ENCODE data around the gene LYL1.

The LYL1 gene

DNA sequence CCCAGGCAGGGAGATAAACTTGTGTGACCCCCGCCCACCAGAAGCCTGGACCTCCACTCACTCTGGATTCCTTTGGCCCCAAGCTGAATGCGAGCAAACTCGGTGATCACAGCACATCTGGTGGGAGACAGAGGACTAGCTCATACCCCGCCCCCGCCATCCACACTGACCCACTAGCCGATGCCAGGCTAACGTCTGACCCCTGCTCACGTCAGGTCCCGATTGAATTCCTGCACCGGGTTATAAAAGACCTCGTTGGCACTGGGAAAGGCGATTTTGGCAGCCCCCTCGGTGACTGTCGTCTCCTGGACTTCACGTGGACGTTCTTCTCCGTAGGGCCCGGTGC, 13.3 kb upstream of the LYL1 start:
- Histone ChIP-seq H3K79me2 (ENCODE audit: control insufficient read depth, low read length) (peaks cover 53% of the 10 kb centered on the region), H3K9me3 (ENCODE audit: control insufficient read depth, insufficient read depth, low read length) (no peaks in the 10 kb centered on the region), H4K20me1 (ENCODE audit: control insufficient read depth, insufficient read depth, low read depth, low read length) (peaks cover 16% of the 10 kb centered on the region; the same call in 1 of the 2 replicates), H3K27ac (ENCODE audit: low read depth, low read length) (peak overlapping the region; percentile 39), H3K4me3 (ENCODE audit: low read length) (peak overlapping the region; percentile 82), H3K4me1 (ENCODE audit: control insufficient read depth, low read length) (peaks cover 39% of the 10 kb centered on the region), H3K4me2 (ENCODE audit: low read length) (peak overlapping the region; percentile 71), H3K9me2 (replicated peaks; ENCODE audit: control insufficient read depth, low read length) (no peaks in the 10 kb centered on the region), H3K27me3 (ENCODE audit: control insufficient read depth, low read length) (no peaks in the 10 kb centered on the region), H3F3A (ENCODE audit: control insufficient read depth, insufficient read depth) (peaks cover 6% of the 10 kb centered on the region), H3K36me3 (ENCODE audit: control insufficient read depth, low read length) (peaks cover 39% of the 10 kb centered on the region)
- TF ChIP-seq EZH2phosphoT487 (IDR thresholded peaks at IDR 0.05; ENCODE audit: borderline replicate concordance, low read length), result no peak
- TF ChIP-seq, protein P1, sequence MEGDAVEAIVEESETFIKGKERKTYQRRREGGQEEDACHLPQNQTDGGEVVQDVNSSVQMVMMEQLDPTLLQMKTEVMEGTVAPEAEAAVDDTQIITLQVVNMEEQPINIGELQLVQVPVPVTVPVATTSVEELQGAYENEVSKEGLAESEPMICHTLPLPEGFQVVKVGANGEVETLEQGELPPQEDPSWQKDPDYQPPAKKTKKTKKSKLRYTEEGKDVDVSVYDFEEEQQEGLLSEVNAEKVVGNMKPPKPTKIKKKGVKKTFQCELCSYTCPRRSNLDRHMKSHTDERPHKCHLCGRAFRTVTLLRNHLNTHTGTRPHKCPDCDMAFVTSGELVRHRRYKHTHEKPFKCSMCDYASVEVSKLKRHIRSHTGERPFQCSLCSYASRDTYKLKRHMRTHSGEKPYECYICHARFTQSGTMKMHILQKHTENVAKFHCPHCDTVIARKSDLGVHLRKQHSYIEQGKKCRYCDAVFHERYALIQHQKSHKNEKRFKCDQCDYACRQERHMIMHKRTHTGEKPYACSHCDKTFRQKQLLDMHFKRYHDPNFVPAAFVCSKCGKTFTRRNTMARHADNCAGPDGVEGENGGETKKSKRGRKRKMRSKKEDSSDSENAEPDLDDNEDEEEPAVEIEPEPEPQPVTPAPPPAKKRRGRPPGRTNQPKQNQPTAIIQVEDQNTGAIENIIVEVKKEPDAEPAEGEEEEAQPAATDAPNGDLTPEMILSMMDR (IDR thresholded peaks at IDR 0.05; ENCODE audit: low read depth, low read length, poor library complexity, severe bottlenecking), result no peak

DNA sequence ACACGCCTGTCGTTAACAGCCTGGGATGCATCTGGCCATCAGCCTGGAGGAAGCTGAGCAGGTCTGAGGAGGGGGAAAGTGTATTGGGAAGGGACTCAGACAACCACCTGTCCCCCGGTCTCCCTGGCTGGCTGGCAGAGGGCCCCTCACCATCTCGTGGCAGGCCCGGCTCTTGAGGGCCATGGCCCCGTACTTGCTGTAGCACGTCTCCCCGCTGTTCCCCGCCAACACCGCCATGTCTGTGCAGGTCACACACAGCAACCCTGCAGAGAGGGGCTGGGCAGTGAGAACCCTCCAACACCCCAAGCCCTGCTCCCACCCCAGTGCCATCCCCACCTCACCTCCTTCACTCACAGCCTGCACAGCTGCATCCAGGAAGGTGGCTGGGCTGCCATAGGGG, 9.9 kb upstream of the LYL1 start:
- no peaks in the 10 kb centered on the region for H3K9me2 ChIP-seq (replicated peaks; ENCODE audit: control insufficient read depth, low read length)
- no peaks in the 10 kb centered on the region for H4K20me1 ChIP-seq (ENCODE audit: control insufficient read depth, insufficient read depth, low read depth, low read length)
- peaks cover 6% of the 10 kb centered on the region for H3F3A ChIP-seq (ENCODE audit: control insufficient read depth, insufficient read depth)
- H3K36me3 ChIP-seq (ENCODE audit: control insufficient read depth, low read length), result peaks cover 38% of the 10 kb centered on the region
- no peaks in the 10 kb centered on the region for H3K9me3 ChIP-seq (ENCODE audit: control insufficient read depth, insufficient read depth, low read length)
- TF ChIP-seq EZH2phosphoT487 (IDR thresholded peaks at IDR 0.05; ENCODE audit: borderline replicate concordance, low read length), result no peak
- TF ChIP-seq, protein P1 (IDR thresholded peaks at IDR 0.05; ENCODE audit: low read depth, low read length, poor library complexity, severe bottlenecking), result no peak
- peaks cover 19% of the 10 kb centered on the region for H3K4me1 ChIP-seq (ENCODE audit: control insufficient read depth, low read length)
- H3K4me3 ChIP-seq (ENCODE audit: low read length), result no peak overlapping the region
- H3K4me2 ChIP-seq (ENCODE audit: low read length), result no peak overlapping the region
- peaks cover 28% of the 10 kb centered on the region for H3K79me2 ChIP-seq (ENCODE audit: control insufficient read depth, low read length)
- no peak overlapping the region for H3K27ac ChIP-seq (ENCODE audit: low read depth, low read length)
- H3K27me3 ChIP-seq (ENCODE audit: control insufficient read depth, low read length), result no peaks in the 10 kb centered on the region

DNA sequence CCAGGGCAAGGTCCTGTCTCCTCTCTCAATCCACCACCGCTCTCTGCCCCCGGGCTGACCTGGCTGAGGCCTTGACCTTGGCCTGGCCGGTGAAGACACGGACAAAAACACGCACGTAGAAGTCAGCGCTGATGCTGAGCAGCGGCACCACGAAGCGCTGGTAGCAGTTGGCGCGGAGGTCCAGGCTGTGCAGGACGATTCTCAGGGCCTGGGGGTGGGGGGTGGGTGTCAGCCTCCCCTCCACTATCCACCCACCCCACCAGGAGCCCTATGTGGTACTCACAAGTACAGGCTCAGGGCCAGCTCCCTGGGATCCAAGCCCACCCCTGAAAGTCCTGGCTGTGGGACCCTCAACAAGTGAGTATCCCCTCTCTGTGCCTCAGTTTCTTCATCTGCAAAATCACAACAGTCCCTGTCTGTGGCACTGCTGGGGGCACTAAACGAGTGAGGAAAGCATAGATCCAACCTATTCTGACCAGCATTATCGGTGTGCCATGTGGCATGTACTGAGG, 7.5 kb upstream of the LYL1 start:
- Histone ChIP-seq H3K9me2 (replicated peaks; ENCODE audit: control insufficient read depth, low read length) (no peaks in the 10 kb centered on the region), H3K9me3 (ENCODE audit: control insufficient read depth, insufficient read depth, low read length) (no peaks in the 10 kb centered on the region), H3K27me3 (ENCODE audit: control insufficient read depth, low read length) (no peaks in the 10 kb centered on the region), H3K79me2 (ENCODE audit: control insufficient read depth, low read length) (peaks cover 21% of the 10 kb centered on the region), H3K27ac (ENCODE audit: low read depth, low read length) (no peak overlapping the region), H3K36me3 (ENCODE audit: control insufficient read depth, low read length) (peaks cover 41% of the 10 kb centered on the region), H3K4me1 (ENCODE audit: control insufficient read depth, low read length) (peaks cover 17% of the 10 kb centered on the region), H3K4me2 (ENCODE audit: low read length) (no peak overlapping the region), H3F3A (ENCODE audit: control insufficient read depth, insufficient read depth) (peaks cover 4% of the 10 kb centered on the region; the same call in 1 of the 2 replicates), H3K4me3 (ENCODE audit: low read length) (no peak overlapping the region), H4K20me1 (ENCODE audit: control insufficient read depth, insufficient read depth, low read depth, low read length) (no peaks in the 10 kb centered on the region)
- TF ChIP-seq, protein P1 (IDR thresholded peaks at IDR 0.05; ENCODE audit: low read depth, low read length, poor library complexity, severe bottlenecking), result no peak
- TF ChIP-seq EZH2phosphoT487 (IDR thresholded peaks at IDR 0.05; ENCODE audit: borderline replicate concordance, low read length), result no peak

Measured in DOHH2 (cell line).